ENCODE data around the gene LMOD3.

GRCh38 chr3:69082361-69082760 lies 40.0 kb downstream of the LMOD3 start:
- no peak for TF ChIP-seq CTCF (IDR thresholded peaks at IDR 0.05)
- no peak for TF ChIP-seq EZH2 (IDR thresholded peaks at IDR 0.05; ENCODE audit: borderline replicate concordance, insufficient read depth, low read depth, low read length, poor library complexity, severe bottlenecking)

Measured in B cell (primary cell).